Type B pancreatic cell (in vitro differentiated cells): ENCODE results near the gene ZBTB7B. TPM values are rescaled to one million over a fixed set of nuclear protein-coding genes. Genes with fewer than 3 reads are reported as not detected.

Experiments used
- DNase-seq: peaks from one replicate; pipeline ENCODE4 v3.0.0; 2021; ENCODE audit warnings: mixed read lengths; ENCODE audit not compliant: unreplicated experiment; ENCODE audit errors: extremely low spot score
- H3K27ac Mint-ChIP-seq: 2 replicates; pipeline ENCODE4 v1.8.0; 2021; ENCODE audit warnings: mild to moderate bottlenecking, mixed read lengths
- H3K27me3 Mint-ChIP-seq: 2 replicates; pipeline ENCODE4 v1.8.0; 2021; ENCODE audit warnings: mixed read lengths
- H3K36me3 Mint-ChIP-seq: 2 replicates; pipeline ENCODE4 v1.8.0; 2021; ENCODE audit warnings: mixed read lengths
- H3K4me1 Mint-ChIP-seq: one replicate; pipeline ENCODE4 v1.8.0; 2021; ENCODE audit warnings: mixed read lengths; ENCODE audit not compliant: unreplicated experiment
- H3K4me3 Mint-ChIP-seq: 2 replicates; pipeline ENCODE4 v1.8.0; 2021; ENCODE audit warnings: mild to moderate bottlenecking, mixed read lengths
- H3K9me3 Mint-ChIP-seq: 2 replicates; pipeline ENCODE4 v1.8.0; 2021; ENCODE audit warnings: mixed read lengths
- CTCF ChIP-seq: fragments of 200-600 bp; sonication (generic); conservative IDR thresholded peaks from 2 replicates; pipeline ENCODE4 v1.5.0; 2021; ENCODE audit warnings: antibody characterized with exemption, mild to moderate bottlenecking
- total RNA-seq: library from RNA; stranded (reverse); gene quantifications from 2 replicates; pipeline ENCODE4 v1.2.1, GENCODE V29; 2021; ENCODE audit warnings: low replicate concordance

Gene ZBTB7B
- total RNA-seq, 1 donor from 2014 or later, result 38.1 TPM

GRCh38 chr1:155013632-155014031, 11.0 kb downstream of the ZBTB7B start:
- Mint-ChIP-seq H3K9me3 (no peaks in the 10 kb centered on the region), H3K27ac (no peak overlapping the region), H3K4me3 (no peak overlapping the region), H3K36me3 (no peaks in the 10 kb centered on the region), H3K27me3 (no peaks in the 10 kb centered on the region), H3K4me1 (peaks cover 24% of the 10 kb centered on the region)
- no peak for DNase-seq
- TF ChIP-seq CTCF, result no peak

GRCh38 chr1:155014709-155015508, 12.3 kb downstream of the ZBTB7B start:
- no peak for TF ChIP-seq CTCF

GRCh38 chr1:155015527-155016230, 13.1 kb downstream of the ZBTB7B start:
- TF ChIP-seq CTCF, result no peak
- no peak for DNase-seq
- Mint-ChIP-seq H3K4me1 (peaks cover 34% of the 10 kb centered on the region), H3K27me3 (no peaks in the 10 kb centered on the region), H3K27ac (peak overlapping the region; percentile 86), H3K9me3 (no peaks in the 10 kb centered on the region), H3K4me3 (no peak overlapping the region), H3K36me3 (no peaks in the 10 kb centered on the region)

More at GRCh38 chr1:155014709-155015508, 12.3 kb downstream of the ZBTB7B start:
- H3K9me3 Mint-ChIP-seq, result no peaks in the 10 kb centered on the region
- peaks cover 33% of the 10 kb centered on the region for H3K4me1 Mint-ChIP-seq
- no peaks in the 10 kb centered on the region for H3K36me3 Mint-ChIP-seq
- H3K4me3 Mint-ChIP-seq, result no peak overlapping the region
- DNase-seq, result no peak
- H3K27ac Mint-ChIP-seq, result no peak overlapping the region
- no peaks in the 10 kb centered on the region for H3K27me3 Mint-ChIP-seq

- H3K4me1 Mint-ChIP-seq, result peaks cover 31% of the 10 kb centered on the region
These were observed 13.7 kb downstream of the ZBTB7B start for GRCh38 chr1:155016231-155016831.

More at GRCh38 chr1:155016231-155016831, 13.7 kb downstream of the ZBTB7B start:
- no peaks in the 10 kb centered on the region for H3K27me3 Mint-ChIP-seq
- no peak for DNase-seq
- H3K9me3 Mint-ChIP-seq, result no peaks in the 10 kb centered on the region
- no peak for TF ChIP-seq CTCF
- peak overlapping the region; percentile 86 for H3K27ac Mint-ChIP-seq
- no peaks in the 10 kb centered on the region for H3K36me3 Mint-ChIP-seq
- no peak overlapping the region for H3K4me3 Mint-ChIP-seq
